ENCODE results near the gene ZNF491. TPM values are rescaled to one million over a fixed set of nuclear protein-coding genes. Genes with fewer than 3 reads are reported as not detected.

ZNF491 gene
- total and polyA plus RNA-seq, 2 of the 8 experiments (the other 6 are each of a cell fraction or from before 2014, with no cell fraction given), result 0.18 to 0.78 TPM

DNA sequence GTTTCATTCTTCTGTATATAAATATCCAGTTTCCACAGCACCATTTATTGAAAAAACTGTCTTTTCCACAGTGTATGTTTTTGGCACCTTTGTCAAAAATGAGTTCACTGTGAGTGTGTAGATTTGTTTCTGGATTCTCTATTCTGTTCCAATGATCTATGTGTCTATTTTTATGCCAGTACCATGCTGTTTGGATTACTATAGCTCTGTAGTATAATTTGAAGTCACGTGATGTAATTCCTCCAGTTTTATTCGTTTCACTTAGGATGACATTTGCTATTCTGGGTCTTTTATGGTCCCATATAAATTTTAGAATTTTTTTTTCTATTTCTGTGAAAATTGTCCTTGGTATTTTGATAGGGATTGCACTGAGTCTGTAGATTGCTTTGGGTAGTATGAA, 48.6 kb upstream of the ZNF491 start:
- Histone ChIP-seq H2BK20ac (ENCODE audit: low read length) (no peak overlapping the region), H3K23ac (ENCODE audit: insufficient read length) (no peak overlapping the region), H2BK5ac (ENCODE audit: low read depth, low read length) (no peak overlapping the region), H2AK5ac (ENCODE audit: low read depth, low read length) (no peak overlapping the region), H3K27ac (ENCODE audit: low read depth, low read length) (no peak overlapping the region), H3K18ac (ENCODE audit: extremely low read depth, low read length) (no peak overlapping the region), H3K23me2 (ENCODE audit: low read depth, low read length) (no peaks in the 10 kb centered on the region), H3K14ac (ENCODE audit: insufficient read length) (no peak overlapping the region), H2BK15ac (ENCODE audit: low read length) (no peak overlapping the region), H3K4me3 (ENCODE audit: extremely low read depth in 1 of 4, insufficient read depth in 2 of 4, low read depth in 3 of 4, low read length in 4 of 4) (no peak overlapping the region), H2BK120ac (replicated peaks; ENCODE audit: low read depth, low read length) (no peak overlapping the region), H3K9ac (replicated peaks in 1 of 4; ENCODE audit: extremely low read depth in 1 of 4, low read depth in 3 of 4, low read length in 3 of 4) (no peak overlapping the region), H2AFZ (ENCODE audit: low read length) (no peak overlapping the region), H3K36me3 (ENCODE audit: control insufficient read depth in 2 of 4, insufficient read depth in 4 of 4, low read length in 3 of 4) (no peaks in the 10 kb centered on the region), H3K27me3 (replicated peaks in 1 of 4; ENCODE audit: control insufficient read depth in 3 of 4, extremely low read depth in 1 of 4, insufficient read depth in 3 of 4, low read length in 3 of 4) (no peaks in the 10 kb centered on the region), H2BK12ac (ENCODE audit: low read depth, low read length) (no peak overlapping the region), H3K9me3 (ENCODE audit: insufficient read depth in 2 of 2, low read depth in 1 of 2, low read length in 1 of 2) (peaks cover 11 to 19% of the 10 kb centered on the region in 2 experiments), H4K5ac (ENCODE audit: insufficient read length, low read depth, low read length) (no peak overlapping the region), H3K4me1 (replicated peaks in 1 of 4; ENCODE audit: control insufficient read depth in 3 of 4, insufficient read depth in 4 of 4, low read length in 3 of 4) (no peaks in the 10 kb centered on the region), H3K56ac (replicated peaks; ENCODE audit: insufficient read length, low read depth, low read length) (no peak overlapping the region), H3K4me2 (ENCODE audit: insufficient read depth in 1 of 2, low read depth in 2 of 2, low read length in 2 of 2) (no peak overlapping the region), H4K20me1 (replicated peaks in 1 of 2; ENCODE audit: control insufficient read depth in 1 of 2, insufficient read depth in 2 of 2, low read length in 2 of 2) (no peaks in the 10 kb centered on the region), H4K8ac (ENCODE audit: extremely low read depth, insufficient read depth, low read length) (no peak overlapping the region), H3K4ac (replicated peaks; ENCODE audit: insufficient read length, low read depth, low read length) (no peak overlapping the region), H3K79me2 (ENCODE audit: control insufficient read depth in 1 of 2, insufficient read depth in 2 of 2, low read length in 2 of 2) (no peaks in the 10 kb centered on the region), H4K91ac (replicated peaks; ENCODE audit: insufficient read length, low read length) (no peak overlapping the region), H3K79me1 (ENCODE audit: low read depth, low read length) (no peaks in the 10 kb centered on the region)
- FAIRE-seq (no peak), DNase-seq (ENCODE audit: low read depth in 1 of 2, low spot score in 2 of 2) (no peak)
- POLR2A ChIA-PET (ENCODE audit: partially characterized antibody), result no interaction called here
- no peak for TF ChIP-seq EZH2 (IDR thresholded peaks at IDR 0.05; ENCODE audit: low read depth, low read length, severe bottlenecking)
- no peak for TF ChIP-seq TAF7 (optimal IDR thresholded peaks at IDR 0.05; ENCODE audit: borderline replicate concordance, low read depth, low read length)
- no peak for TF ChIP-seq SIX5 (IDR thresholded peaks at IDR 0.05; ENCODE audit: low read depth, low read length)
- no peak for TF ChIP-seq ZNF274 (IDR thresholded peaks at IDR 0.05; ENCODE audit: borderline replicate concordance, extremely low read depth, low read length)
- no peak for TF ChIP-seq PHF8 (conservative IDR thresholded peaks at IDR 0.05; ENCODE audit: low read depth, low read length)
- no peak for TF ChIP-seq SIN3A (conservative IDR thresholded peaks at IDR 0.05 in 1 of 2, IDR thresholded peaks at IDR 0.05 in 1 of 2; ENCODE audit: low read depth in 1 of 2, low read length in 2 of 2)
- TF ChIP-seq CBX8 (IDR thresholded peaks at IDR 0.05; ENCODE audit: borderline replicate concordance, low read depth, low read length), result no peak
- TF ChIP-seq, protein P1, sequence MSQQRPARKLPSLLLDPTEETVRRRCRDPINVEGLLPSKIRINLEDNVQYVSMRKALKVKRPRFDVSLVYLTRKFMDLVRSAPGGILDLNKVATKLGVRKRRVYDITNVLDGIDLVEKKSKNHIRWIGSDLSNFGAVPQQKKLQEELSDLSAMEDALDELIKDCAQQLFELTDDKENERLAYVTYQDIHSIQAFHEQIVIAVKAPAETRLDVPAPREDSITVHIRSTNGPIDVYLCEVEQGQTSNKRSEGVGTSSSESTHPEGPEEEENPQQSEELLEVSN (IDR thresholded peaks at IDR 0.05), result no peak
- no peak for TF ChIP-seq BACH1 (IDR thresholded peaks at IDR 0.05; ENCODE audit: low read length)
- CTCF ChIA-PET (ENCODE audit: partially characterized antibody), result no interaction called here
- WGBS, 2 experiments (ENCODE audit: extremely low coverage in 1 of 2, insufficient coverage in 1 of 2, insufficient read length in 1 of 2, insufficient replicate concordance in 2 of 2, low coverage in 1 of 2, low lambda C conversion rate in 2 of 2, missing lambda C conversion rate in 1 of 2), result 52% methylated on average over 2 of the region's 2 CpGs; no CpG with 5 or more reads in 1 of the 2 experiments

Measured in H1 (cell line).